Activated naive CD8-positive, alpha-beta T cell treated with anti-CD3 and anti-CD28 coated beads, Interleukin-2, amount 50 U/mL, for 16 hours (primary cell): Measurements from ENCODE around the gene EBI3.
"Not testable (repeated sequence)": the region's sequence is repeated elsewhere in the genome, so short reads cannot be mapped to it uniquely, and the experiment has no call there.

ENCODE experiments used
- DNase-seq: peaks from one replicate; pipeline ENCODE4 v3.0.0-alpha.2; 2020; ENCODE audit warnings: low read depth, low spot score

The EBI3 gene

GRCh38 chr19:4278010-4278409, 48.7 kb downstream of the EBI3 start:
- no peak for DNase-seq

- no peak for DNase-seq
Observed at GRCh38 chr19:4278419-4279266, 49.3 kb downstream of the EBI3 start, which contains the start of gene SHD. Gene SHD (plus strand): TSS chr19:4279266. CDS start chr19:4280064, 798 bp downstream.

- no peak for DNase-seq
Observed at GRCh38 chr19:4279267-4279529, 49.9 kb downstream of the EBI3 start.

GRCh38 chr19:4279530-4280422, 50.5 kb downstream of the EBI3 start:
- no peak for DNase-seq

- DNase-seq: no peak
Observed at GRCh38 chr19:4284176-4284958, 55.0 kb downstream of the EBI3 start.

GRCh38 chr19:4284974-4285373, 55.7 kb downstream of the EBI3 start:
- DNase-seq: no peak

GRCh38 chr19:4286141-4286540, 56.8 kb downstream of the EBI3 start:
- not testable (repeated sequence) for DNase-seq
